Tibial artery (tissue), 4 donors: ENCODE measurements around the gene GRAMD1B.

Source experiments
- DNase-seq, 2 donors: peaks; one replicate each; pipeline ENCODE4 v3.0.0-alpha.2; 2019
- H3K27ac ChIP-seq, 2 donors: fragments of 200-600 bp; sonication (generic) in 1 of 2; 1 replicate in 1 of 2; 2 replicates in 1 of 2; pipeline ENCODE4 v1.5.1; 2018 to 2019; ENCODE audit warnings: mild to moderate bottlenecking in 1 of 2
- H3K27me3 ChIP-seq, 2 donors: fragments of 200-600 bp; sonication (generic) in 1 of 2; one replicate each; pipeline versions ENCODE4 v1.5.1 to v1.6.0; 2016 to 2019
- H3K36me3 ChIP-seq, 3 donors: fragments of 200-600 bp; sonication (generic) in 2 of 3; one replicate each; pipeline ENCODE4 v1.5.1; 2016 to 2019; ENCODE audit warnings: mild to moderate bottlenecking in 2 of 3
- H3K4me1 ChIP-seq, 4 donors: fragments of 200-600 bp; sonication (generic) in 2 of 4; 1 replicate in 3 of 4; 2 replicates in 1 of 4; pipeline ENCODE4 v1.5.1; 2016 to 2019
- H3K4me3 ChIP-seq, 2 donors: fragments of 200-600 bp; sonication (generic) in 1 of 2; 1 replicate in 1 of 2; 2 replicates in 1 of 2; pipeline ENCODE4 v1.5.1; 2018 to 2019; ENCODE audit warnings: mild to moderate bottlenecking in 2 of 2
- H3K9me3 ChIP-seq, 3 donors: fragments of 200-600 bp; sonication (generic) in 1 of 3; one replicate each; pipeline ENCODE4 v1.5.1; 2016 to 2019
- intact Hi-C: fragments of 100-400 bp; cut with DNase I; formaldehyde crosslinking; loops from one replicate; pipeline ENCODE4 v1.15.0; 2023; ENCODE audit warnings: low total_unique reads
- TF ChIP-seq, protein P1 (sequence below), 2 experiments: fragments of 200-600 bp in 1 of 2; fragments of 450-650 bp in 1 of 2; IDR thresholded peaks; one replicate each; pipeline ENCODE4 v1.5.1; 2017 to 2019; ENCODE audit warnings: antibody characterized with exemption in 2 of 2, mild to moderate bottlenecking in 1 of 2, moderate library complexity in 1 of 2

Gene GRAMD1B

DNA sequence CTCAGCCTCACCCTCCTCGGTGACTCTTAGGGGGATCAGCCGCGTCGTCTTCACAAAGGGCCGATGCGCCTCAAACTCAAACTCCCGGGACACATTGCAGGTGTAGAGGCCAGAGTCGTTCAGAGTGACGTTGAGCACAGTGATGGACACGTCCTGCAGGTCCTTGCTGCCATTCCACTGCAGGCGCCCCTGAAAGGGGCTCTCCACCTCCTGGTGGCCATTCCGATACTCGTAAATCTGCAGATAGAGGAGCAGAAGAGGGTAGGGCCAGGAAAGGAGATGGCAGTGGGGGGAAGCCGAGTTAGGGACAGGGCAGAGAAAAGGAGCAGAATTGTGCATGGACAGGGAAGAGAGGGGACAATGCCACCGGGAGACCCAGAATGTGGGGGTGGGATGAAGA, 212.4 kb downstream of the GRAMD1B start:
- no peaks in the 10 kb centered on the region for H3K4me1 ChIP-seq
- TF ChIP-seq, protein P1, sequence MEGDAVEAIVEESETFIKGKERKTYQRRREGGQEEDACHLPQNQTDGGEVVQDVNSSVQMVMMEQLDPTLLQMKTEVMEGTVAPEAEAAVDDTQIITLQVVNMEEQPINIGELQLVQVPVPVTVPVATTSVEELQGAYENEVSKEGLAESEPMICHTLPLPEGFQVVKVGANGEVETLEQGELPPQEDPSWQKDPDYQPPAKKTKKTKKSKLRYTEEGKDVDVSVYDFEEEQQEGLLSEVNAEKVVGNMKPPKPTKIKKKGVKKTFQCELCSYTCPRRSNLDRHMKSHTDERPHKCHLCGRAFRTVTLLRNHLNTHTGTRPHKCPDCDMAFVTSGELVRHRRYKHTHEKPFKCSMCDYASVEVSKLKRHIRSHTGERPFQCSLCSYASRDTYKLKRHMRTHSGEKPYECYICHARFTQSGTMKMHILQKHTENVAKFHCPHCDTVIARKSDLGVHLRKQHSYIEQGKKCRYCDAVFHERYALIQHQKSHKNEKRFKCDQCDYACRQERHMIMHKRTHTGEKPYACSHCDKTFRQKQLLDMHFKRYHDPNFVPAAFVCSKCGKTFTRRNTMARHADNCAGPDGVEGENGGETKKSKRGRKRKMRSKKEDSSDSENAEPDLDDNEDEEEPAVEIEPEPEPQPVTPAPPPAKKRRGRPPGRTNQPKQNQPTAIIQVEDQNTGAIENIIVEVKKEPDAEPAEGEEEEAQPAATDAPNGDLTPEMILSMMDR (IDR thresholded peaks at IDR 0.05), result no peak
- H3K27me3 ChIP-seq, result peaks cover 0 to 17% of the 10 kb centered on the region in 2 donors
- intact Hi-C loops, result no loop called here
- H3K4me3 ChIP-seq, result no peak overlapping the region
- H3K27ac ChIP-seq, result no peak overlapping the region
- H3K36me3 ChIP-seq, result no peaks in the 10 kb centered on the region
- no peak for DNase-seq
- no peaks in the 10 kb centered on the region for H3K9me3 ChIP-seq

DNA sequence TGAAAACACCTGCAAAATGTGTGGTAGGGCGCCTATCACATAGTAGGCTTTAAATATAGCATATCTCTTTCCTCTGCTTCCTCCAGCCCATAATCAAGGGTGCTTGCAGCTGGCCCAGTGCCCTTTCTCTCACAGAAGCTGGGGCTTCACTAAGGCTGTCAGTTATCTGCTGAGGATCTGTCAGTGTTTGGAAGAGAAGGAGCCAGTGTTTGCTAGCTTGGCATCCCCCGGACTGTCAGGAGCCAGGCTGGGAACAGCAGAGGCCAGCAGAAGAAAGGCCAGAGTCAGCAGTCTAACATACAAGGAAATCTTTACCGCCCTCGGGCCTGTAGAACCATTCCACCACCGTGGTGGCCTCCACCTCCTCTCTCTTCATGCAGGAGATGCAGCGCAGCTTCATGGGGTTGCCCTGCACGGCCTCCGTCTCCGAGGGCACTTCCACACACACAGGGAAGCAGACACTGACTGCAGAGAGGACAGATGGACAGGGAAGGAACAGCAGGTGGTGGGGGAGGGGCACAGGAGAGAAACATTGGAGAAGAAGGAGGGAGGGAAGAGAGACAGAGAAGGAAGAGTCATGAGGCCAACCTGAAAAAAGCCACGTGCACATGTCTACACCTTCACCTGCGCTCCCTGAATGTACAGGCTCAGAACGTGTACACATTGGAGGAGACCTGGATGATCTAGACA, 215.4 kb downstream of the GRAMD1B start:
- Histone ChIP-seq H3K4me1 (no peaks in the 10 kb centered on the region), H3K4me3 (no peak overlapping the region), H3K9me3 (no peaks in the 10 kb centered on the region), H3K27ac (no peak overlapping the region), H3K27me3 (peaks cover 0 to 10% of the 10 kb centered on the region in 2 donors), H3K36me3 (no peaks in the 10 kb centered on the region)
- DNase-seq, result no peak
- intact Hi-C loops, result no loop called here
- TF ChIP-seq, protein P1 (IDR thresholded peaks at IDR 0.05), result no peak

DNA sequence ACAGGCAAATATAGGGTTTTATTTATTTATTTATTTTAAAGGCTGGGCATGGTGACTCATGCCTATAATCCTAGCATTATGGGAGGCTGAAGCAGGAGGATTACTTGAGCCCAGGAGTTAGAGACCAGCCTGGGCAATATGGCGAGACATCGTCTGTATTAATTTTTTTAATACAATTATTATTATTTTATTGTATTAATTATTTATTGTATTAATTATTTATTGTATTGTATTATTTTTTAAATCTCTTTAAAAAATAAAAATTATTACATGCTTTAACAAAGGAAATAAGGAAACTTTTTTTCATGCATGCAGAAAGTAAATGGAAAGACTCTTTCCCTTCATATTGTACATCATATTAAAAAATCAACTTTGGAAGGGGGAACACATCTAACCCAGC, 220.8 kb downstream of the GRAMD1B start:
- H3K36me3 ChIP-seq, result no peaks in the 10 kb centered on the region
- H3K4me1 ChIP-seq, result peaks cover 0 to 18% (median 13%) of the 10 kb centered on the region in 4 donors
- no peak overlapping the region for H3K4me3 ChIP-seq
- no peak overlapping the region for H3K27ac ChIP-seq
- DNase-seq, result no peak
- H3K9me3 ChIP-seq, result no peaks in the 10 kb centered on the region
- intact Hi-C loops, result no loop called here
- TF ChIP-seq, protein P1 (IDR thresholded peaks at IDR 0.05), result no peak
- peaks cover 0 to 38% of the 10 kb centered on the region in 2 donors for H3K27me3 ChIP-seq

- Histone ChIP-seq H3K27me3 (peaks cover 0 to 44% of the 10 kb centered on the region in 2 donors), H3K4me1 (peaks cover 0 to 18% (median 13%) of the 10 kb centered on the region in 4 donors), H3K4me3 (no peak overlapping the region), H3K9me3 (no peaks in the 10 kb centered on the region), H3K27ac (no peak overlapping the region), H3K36me3 (no peaks in the 10 kb centered on the region)
- intact Hi-C loops, result no loop called here
- TF ChIP-seq, protein P1 (IDR thresholded peaks at IDR 0.05), result no peak
- DNase-seq, result no peak
These were observed 222.5 kb downstream of the GRAMD1B start for GRCh38 chr11:123652599-123652998.

GRCh38 chr11:123653483-123653826, 223.4 kb downstream of the GRAMD1B start:
- H3K4me3 ChIP-seq, result peak overlapping the region in 1 of 2 donors; percentile 50

More at GRCh38 chr11:123653483-123653826, 223.4 kb downstream of the GRAMD1B start:
- H3K9me3 ChIP-seq, result no peaks in the 10 kb centered on the region
- no peak overlapping the region for H3K27ac ChIP-seq
- H3K4me1 ChIP-seq, result peaks cover 0 to 18% (median 13%) of the 10 kb centered on the region in 4 donors
- H3K36me3 ChIP-seq, result no peaks in the 10 kb centered on the region
- DNase-seq, result no peak
- TF ChIP-seq, protein P1 (IDR thresholded peaks at IDR 0.05), result no peak
- H3K27me3 ChIP-seq, result peaks cover 0 to 44% of the 10 kb centered on the region in 2 donors
- intact Hi-C loops, result no loop called here
